ENCODE measurements around the gene CDH23. TPM values are rescaled to one million over a fixed set of nuclear protein-coding genes. Genes with fewer than 3 reads are reported as not detected.

The CDH23 gene
- total RNA-seq, 2 donors from 2014 or later, result 1.7 to 11.2 TPM

DNA sequence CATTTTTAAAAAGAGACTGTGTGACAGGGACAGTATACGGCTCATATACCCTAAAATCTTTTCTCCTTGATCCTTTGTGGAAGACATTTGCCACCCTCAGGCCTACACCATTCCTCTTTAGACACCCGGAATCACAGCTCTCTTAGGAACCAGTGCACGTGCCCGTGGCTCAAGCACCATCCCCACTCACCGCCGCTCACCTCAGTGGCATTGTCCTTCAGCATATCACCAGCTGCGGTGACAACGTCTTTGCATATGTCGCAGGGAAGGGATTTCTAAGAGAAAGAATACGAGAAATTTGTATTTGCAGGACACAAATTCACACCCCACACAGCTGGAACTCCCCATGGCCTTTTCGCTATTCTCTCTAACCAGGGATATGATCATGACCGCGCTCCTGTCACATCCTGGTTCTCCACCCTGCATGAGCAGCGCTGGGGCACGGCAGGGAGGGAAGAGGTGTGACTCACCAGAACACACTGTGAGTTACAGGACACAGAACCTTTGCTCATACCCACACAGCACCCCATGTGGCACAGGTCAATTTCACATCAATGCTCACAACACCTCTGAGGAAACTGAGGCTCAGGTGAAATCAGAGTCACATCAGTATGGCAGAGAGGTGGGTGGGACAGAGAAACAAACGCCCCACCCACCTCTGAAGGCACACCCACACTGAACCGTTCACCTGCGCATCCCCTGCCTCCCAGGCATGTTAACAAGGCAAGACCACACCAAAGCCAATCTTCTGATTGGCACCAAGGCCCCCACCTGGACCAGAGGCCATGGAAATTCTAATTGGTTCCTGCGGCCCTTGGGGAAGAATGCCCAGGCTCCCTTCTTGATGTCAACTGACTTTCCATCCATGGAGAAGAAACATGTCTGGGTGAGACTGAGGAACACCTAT, 435.2 kb downstream of the CDH23 start:
- peak in 1 of 2 donors; percentile 51 for ATAC-seq
- H3K36me3 Mint-ChIP-seq, result peaks cover 5 to 7% of the 10 kb centered on the region in 2 donors

DNA sequence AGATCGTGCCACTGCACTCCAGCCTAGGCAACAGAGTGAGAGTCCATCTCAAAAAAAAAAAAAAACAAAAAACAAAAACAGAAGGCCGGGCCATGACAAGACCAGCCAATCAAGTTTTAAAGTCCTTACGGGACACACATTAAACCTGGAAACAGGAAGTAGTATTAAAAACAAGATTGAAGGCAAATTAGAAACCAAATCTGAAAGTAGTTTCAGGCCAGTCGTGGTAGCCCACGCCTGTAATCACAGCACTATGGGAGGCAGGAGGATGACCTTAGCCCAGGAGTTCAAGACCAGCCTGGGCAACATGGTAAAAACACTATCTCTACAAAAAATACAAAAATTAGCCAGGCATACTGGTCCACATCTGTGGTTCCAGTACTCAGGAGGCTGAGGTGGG, 436.2 kb downstream of the CDH23 start:
- peak overlapping the region in 1 of 2 donors; percentile 69 for H3K27ac Mint-ChIP-seq
- DNase-seq (ENCODE audit: low spot score in 2 of 2) (no peak), ATAC-seq (peak; percentile 36 to 58)
- H3K36me3 Mint-ChIP-seq, result peaks cover 5 to 7% of the 10 kb centered on the region in 2 donors
- H3K9me3 Mint-ChIP-seq, result no peaks in the 10 kb centered on the region

More for the DNA sequence above, 435.2 kb downstream of the CDH23 start:
- H3K9me3 Mint-ChIP-seq, result no peaks in the 10 kb centered on the region
- peak overlapping the region in 1 of 2 donors; percentile 88 for H3K27ac Mint-ChIP-seq
- no peak for DNase-seq (ENCODE audit: low spot score in 2 of 2)

DNA sequence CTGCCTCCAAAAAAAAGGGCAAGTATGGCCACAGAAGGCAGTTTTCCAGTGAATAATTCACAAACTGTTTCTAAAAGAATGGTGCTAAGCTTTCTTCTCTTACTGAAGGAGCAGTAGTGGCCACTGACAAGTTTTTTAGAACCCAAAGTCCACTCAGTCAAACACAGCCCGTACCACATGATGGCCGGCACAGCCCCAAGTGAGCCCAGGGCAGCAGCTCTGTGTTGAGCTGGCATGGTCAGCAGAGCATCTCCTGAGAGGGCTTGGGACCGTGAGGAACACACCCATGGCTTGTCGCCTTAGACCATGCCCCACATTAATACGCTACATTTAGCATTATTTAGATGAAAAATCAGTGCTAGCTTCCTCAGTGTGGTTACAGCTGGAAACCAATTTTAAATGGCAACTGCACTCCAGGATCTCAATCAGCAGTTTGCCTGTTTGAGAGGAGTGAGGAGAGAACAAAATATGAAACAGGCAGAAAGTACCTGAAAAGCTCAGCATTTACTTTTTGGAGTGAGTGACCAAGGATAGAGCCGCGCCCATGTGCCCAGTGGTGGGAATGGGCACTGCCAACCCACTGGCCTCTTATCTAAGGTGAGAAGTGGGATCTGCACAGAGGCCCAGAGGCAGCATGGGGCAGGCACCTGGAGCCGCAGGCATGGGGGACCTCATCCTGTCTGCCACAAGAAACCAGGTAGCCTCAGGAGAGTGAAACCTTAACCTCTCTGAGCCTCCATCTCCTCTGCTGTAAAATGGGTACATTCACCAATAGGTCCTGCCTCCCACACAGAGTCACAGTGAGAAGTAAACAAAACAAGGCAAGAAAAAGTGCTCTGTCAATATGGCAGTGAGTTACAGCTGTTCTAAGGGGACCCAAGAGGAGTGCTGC, 437.0 kb downstream of the CDH23 start:
- DNase-seq (ENCODE audit: low spot score in 2 of 2) (no peak), ATAC-seq (no peak)
- peaks cover 5 to 7% of the 10 kb centered on the region in 2 donors for H3K36me3 Mint-ChIP-seq
- peak overlapping the region in 1 of 2 donors; percentile 68 for H3K27ac Mint-ChIP-seq
- no peaks in the 10 kb centered on the region for H3K9me3 Mint-ChIP-seq

DNA sequence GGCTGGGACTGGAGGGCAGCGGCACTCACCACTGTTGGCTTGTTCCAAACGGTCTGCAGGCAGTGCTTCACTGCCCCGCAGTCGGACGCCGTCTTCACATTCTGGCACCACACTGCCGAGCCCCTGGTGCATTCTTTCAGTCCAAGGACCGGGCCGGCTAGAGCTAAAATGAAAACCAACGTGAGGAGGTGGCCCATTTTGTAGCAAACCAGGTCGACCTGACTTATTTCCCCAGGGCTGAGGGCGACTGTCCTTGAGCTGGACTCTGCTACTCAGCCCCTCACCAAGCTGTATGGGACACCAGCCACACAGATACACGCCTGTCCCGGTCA, 437.6 kb downstream of the CDH23 start:
- no peaks in the 10 kb centered on the region for H3K9me3 Mint-ChIP-seq
- H3K27ac Mint-ChIP-seq, result no peak overlapping the region
- peaks cover 5 to 7% of the 10 kb centered on the region in 2 donors for H3K36me3 Mint-ChIP-seq
- DNase-seq (ENCODE audit: low spot score in 2 of 2), result no peak
- ATAC-seq, result no peak

DNA sequence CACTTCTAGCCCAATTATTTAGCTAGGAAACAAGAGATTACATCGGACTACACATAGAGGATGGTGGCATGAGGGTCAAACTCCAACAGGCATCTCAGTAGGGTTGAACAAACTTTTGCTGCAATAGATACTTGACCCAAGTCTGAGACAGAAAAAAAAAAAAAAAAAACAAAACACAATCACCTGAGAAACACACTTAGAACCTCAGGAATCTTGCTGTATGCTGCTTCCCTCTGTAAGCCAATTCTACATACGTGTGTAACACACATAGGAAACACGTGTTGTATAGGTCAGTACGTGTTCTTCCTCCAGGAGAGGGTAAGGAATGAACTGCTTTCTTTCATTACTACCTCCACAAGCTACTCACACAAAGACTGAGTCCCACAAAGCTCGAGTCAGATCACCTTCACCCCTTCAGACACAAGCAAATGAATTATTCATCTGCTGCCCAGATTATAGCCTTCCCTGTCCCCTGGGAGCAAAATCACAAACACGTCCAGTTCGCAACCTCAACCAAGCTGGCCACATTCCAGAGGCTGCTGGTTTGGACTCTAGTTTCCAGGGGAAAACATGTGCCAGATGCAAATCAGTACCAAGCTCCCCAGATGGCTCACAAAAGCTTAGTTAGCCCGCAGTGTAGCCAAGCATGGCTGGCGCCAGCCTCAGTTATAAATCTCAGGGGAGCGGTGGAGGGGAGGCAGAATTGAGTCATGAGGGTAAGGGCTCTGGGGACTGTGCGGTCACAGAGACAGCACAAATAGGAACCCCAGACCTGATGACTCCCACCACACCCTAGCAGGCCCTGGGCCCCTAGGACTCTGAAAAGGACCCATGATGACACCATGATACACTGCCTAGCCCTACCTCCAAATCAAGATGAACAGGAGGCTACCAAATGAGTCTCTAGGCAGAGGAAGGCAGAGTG, 439.2 kb downstream of the CDH23 start:
- H3K9me3 Mint-ChIP-seq, result no peaks in the 10 kb centered on the region
- no peaks in the 10 kb centered on the region for H3K36me3 Mint-ChIP-seq
- DNase-seq (ENCODE audit: low spot score in 2 of 2), result no peak
- peak in 1 of 2 donors; percentile 58 for ATAC-seq
- H3K27ac Mint-ChIP-seq, result peak overlapping the region; percentile 53 to 62

DNA sequence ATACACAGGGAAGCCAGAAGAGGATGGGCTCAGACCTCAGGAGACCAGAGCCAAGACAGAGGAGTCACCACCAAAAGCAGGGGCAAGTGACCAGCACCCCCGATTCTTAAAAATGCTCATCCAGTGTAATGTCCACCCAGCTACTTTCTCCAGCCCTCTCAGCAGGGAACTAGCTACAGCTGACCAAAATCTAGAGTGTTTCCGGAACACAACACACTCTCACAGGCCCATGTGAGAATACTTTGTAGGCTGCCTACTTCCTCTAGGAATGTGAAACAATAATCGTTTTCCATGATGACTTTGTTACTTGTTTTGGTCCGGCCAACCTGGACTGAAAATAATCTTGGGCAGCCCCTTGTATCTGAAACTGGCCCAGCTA, 439.9 kb downstream of the CDH23 start:
- ATAC-seq (no peak), DNase-seq (ENCODE audit: low spot score in 2 of 2) (no peak)
- Mint-ChIP-seq H3K27ac (peak overlapping the region; percentile 53 to 62), H3K36me3 (no peaks in the 10 kb centered on the region), H3K9me3 (no peaks in the 10 kb centered on the region)

DNA sequence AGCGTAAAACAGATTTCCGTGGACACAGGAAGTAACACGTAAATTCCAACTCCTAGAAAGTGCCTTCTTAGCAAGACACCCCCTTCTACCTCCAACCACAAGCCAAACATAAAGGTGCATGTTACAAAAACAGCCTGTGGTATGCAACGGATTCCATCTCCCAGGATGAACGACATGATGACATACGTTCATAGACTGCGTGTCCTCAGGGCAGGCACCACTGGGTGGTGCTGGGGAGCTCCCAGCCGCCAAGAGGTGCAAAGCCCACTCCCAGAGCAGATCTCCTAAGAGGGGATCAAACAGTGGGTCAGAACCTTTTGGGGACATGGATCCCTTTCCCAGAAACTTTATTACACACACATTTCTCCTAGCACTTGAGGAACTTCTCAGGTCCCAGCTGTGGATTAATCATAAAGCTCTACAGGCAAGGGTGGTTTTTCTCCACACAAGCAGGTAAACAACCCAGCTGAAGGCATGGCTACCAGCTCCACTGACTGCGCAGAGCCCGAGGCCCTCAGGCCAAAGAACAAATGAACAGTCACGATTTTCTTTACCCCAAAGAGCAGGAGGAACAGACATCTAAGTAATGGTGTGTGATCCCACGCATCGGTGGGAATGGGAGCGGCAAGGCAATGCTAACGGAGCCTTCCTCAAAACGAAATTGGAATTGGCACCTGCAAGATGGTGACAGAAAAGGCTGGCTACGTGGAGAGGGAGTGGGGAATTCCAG, 440.5 kb downstream of the CDH23 start:
- Mint-ChIP-seq H3K9me3 (no peaks in the 10 kb centered on the region), H3K27ac (peak overlapping the region; percentile 51 to 62), H3K36me3 (no peaks in the 10 kb centered on the region)
- peak in 1 of 2 donors; percentile 13 for DNase-seq (ENCODE audit: low spot score in 2 of 2)
- ATAC-seq, result peak; percentile 47 to 50

DNA sequence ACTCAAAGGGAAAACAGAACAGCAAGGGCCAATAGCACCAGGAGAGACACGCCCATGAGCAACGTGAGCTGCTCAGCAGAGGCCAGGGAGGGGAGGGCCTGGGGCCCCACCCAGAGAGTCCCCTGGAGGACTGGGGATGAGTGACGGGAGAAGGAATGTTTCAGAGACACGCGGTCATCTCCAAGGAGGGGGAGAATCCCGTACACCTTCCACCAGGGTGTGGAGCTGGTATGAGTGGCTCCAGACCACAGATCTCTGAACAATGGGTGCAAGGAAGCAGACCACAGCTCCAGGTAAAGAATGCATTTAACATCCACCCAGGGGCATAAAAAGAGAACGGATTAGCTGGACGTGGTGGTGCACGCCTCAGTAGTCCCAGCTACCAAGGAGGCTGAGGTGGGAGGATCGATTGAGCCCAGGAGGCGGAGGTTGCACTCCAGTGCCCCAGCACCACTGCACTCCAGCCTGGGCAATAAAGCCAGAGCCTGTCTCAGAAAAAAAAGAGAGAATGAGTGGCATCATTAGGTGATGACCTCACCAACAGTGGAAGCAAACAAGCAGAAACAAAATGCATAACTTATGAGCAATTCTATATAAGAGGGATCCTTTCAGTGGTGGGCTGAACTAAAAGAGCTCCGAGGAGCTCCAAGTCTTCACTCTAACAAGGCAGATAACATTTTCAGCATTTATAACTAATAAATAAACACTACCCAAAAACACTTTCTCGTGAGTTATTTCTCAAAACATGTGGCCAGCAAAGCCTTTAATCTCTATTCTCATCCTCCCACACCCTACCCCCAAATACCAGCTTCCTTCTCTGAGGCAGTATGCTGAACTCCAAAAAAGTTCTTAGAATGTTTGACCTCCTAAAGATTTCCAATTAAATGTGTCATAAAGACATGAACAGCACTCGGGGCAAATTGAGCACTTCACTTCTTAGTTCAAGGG, 441.8 kb downstream of the CDH23 start:
- ATAC-seq (peak in 1 of 2 donors; percentile 28), DNase-seq (ENCODE audit: low spot score in 2 of 2) (no peak)
- H3K9me3 Mint-ChIP-seq, result no peaks in the 10 kb centered on the region
- H3K27ac Mint-ChIP-seq, result no peak overlapping the region
- H3K36me3 Mint-ChIP-seq, result no peaks in the 10 kb centered on the region

DNA sequence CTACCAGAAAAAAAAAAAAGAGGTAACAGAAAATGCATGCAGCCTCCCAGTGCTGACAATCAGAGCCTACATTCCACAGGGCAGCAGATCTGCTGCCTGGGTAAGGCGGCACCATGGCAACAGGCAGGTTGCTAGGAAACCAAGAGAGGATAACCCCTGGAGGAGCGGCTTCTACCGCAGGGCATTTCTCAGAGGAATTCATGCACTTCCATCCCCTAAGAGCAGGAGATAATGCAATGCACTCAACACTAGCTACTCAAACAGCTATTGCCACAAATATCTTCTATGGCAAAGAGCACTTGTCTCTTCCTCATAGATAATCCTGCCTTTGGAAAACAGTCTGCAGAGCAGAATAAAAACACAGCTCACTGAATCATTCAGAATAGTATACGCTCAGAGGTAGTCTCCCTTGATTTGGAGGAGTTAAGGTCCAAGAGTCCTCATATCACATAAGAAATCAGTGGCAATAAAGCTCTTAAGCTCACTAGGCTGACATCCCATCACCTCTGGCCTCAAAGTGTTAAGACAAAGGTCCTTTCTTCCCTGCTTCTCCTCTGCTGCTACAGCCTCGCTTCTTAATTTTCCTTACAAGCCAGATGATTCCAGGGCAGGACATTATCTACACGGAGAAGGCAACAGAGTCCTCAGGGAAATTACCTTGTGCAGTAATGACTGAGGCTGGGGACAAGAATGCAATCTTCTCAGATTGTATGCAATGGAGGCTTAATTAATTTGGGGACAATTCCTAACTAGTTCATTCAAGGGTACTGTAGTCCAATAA, 443.6 kb downstream of the CDH23 start:
- H3K27ac Mint-ChIP-seq, result no peak overlapping the region
- DNase-seq (ENCODE audit: low spot score in 2 of 2) (no peak), ATAC-seq (no peak)
- no peaks in the 10 kb centered on the region for H3K9me3 Mint-ChIP-seq
- H3K36me3 Mint-ChIP-seq, result no peaks in the 10 kb centered on the region

DNA sequence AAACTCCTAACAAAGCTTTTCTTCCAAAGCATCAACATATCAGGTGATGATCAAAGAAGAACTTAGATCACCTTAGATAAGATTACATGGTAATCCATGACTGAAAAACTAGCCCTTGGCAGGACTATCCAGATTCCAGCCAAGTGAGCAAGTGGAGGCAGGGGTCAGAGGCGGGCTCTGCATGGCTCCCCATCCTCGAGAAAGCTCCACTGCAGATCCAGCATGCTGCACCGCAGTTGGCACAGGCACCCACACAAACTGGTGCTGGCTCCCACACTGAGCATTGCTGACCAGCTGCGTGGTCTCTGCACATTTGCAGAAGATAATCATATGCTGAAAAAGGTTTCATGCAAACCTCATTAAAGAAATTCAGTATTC, 444.2 kb downstream of the CDH23 start:
- DNase-seq (ENCODE audit: low spot score in 2 of 2) (no peak), ATAC-seq (no peak)
- H3K27ac Mint-ChIP-seq, result no peak overlapping the region
- no peaks in the 10 kb centered on the region for H3K36me3 Mint-ChIP-seq
- no peaks in the 10 kb centered on the region for H3K9me3 Mint-ChIP-seq

DNA sequence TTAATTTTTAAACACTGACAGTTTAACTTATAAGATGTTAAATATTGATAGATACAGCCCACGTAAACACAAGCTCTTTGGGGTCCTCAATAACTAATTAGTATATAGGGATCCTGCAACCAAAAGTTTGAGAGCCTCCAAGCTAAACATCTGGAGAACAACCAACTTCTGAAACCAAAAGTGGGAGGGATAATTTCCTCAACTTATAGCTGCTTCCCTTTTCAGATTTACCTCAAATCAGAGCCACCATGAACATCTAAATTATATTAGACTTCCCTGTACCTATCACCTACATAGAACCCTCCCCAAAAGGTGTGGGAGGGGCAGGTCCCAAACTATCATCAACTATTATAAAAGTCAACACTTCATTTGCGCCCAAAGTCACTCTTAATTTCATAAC, 445.7 kb downstream of the CDH23 start:
- DNase-seq (ENCODE audit: low spot score in 2 of 2) (no peak), ATAC-seq (no peak)
- Mint-ChIP-seq H3K36me3 (peaks cover 0 to 3% of the 10 kb centered on the region in 2 donors), H3K27ac (no peak overlapping the region), H3K9me3 (no peaks in the 10 kb centered on the region)

DNA sequence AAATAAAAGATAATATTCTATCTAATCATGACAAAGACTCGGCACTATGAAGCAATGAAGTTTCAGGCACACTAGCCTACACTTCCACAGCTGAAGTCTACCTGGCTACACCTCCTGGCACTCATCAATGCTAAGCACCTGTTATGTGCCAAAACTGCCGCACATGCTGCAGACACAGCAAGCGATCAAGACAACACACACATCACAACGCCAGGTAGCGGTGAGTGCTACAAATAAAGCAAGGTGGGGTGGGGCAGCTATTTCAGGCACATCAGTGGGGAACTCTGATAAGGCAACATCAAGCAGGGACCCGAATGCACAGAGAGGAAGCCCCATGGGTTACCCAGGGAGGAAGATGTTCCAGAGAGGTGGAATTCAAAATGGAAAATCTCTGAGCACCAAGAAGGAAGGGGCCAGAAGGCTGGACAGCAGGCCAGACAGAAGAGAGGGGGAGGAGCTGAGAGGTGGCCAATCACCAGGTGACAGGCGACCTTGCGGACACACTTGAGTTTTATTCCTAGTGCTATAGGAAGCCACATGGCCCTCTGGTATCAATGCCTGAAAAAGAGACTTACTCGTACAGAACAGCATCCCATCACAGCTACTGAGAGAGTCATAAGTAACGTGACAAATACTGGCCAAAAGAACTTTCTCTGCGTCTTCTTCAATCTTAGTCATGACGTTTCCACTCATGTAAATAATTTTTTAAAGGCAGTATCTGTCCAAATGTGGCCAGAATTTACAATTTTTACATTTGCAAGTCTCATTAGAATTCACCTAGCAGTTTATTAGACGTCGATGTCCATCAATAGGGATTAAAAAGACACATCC, 446.4 kb downstream of the CDH23 start:
- ATAC-seq (peak in 1 of 2 donors; percentile 43), DNase-seq (ENCODE audit: low spot score in 2 of 2) (no peak)
- H3K36me3 Mint-ChIP-seq, result peaks cover 0 to 6% of the 10 kb centered on the region in 2 donors
- no peak overlapping the region for H3K27ac Mint-ChIP-seq
- H3K9me3 Mint-ChIP-seq, result no peaks in the 10 kb centered on the region

DNA sequence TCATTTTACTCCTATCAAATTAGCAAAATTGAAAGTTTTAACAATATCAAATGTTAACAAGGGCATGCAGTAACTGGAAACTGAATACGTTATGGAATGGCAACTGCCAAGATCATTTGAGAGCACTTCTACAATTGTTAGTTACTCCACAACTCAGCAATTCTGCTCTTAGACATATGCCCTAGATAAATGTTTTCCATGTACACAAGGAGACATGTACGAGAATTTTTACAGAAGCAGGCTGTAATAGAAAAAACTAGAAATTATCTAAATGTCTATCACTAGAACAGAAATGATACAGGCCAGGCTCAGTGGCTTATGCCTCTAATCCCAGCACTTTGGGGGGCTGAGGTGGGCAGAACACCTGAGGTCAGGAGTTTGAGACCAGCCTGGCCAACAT, 447.4 kb downstream of the CDH23 start:
- Mint-ChIP-seq H3K27ac (no peak overlapping the region), H3K9me3 (no peaks in the 10 kb centered on the region), H3K36me3 (peaks cover 0 to 6% of the 10 kb centered on the region in 2 donors)
- DNase-seq (ENCODE audit: low spot score in 2 of 2) (no peak), ATAC-seq (peak in 1 of 2 donors; percentile 44)
